EL (cell line): ENCODE measurements around the gene ANKRD20A1.
"Not testable (repeated sequence)": the region's sequence is repeated elsewhere in the genome, so short reads cannot be mapped to it uniquely, and the experiment has no call there.

Experiments
- DNase-seq: peaks from one replicate; pipeline ENCODE4 v3.0.0-alpha.2; 2016

The ANKRD20A1 gene

DNA sequence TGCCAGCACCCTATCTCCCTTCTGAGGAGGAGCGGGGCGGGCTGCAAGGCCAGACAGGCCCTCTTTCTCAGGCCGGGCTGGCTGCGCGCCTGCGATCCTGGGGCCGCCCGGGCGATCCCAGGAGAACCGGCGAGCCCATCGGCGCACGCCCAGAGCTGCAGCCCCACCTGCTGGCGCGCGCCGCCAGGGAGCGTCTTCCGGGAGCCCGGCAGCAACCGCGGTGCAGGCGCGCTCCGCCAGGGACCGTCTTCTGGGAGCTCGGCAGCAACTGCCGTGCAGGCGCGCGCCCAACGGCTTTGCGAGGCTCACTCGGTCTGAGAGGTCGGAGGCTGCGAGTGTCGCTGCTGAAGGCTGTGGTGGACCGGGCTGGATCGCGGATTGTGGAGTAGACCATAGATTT, at the start of gene ANKRD20A1:
Gene ANKRD20A1, plus strand, starts transcription at position 61 of the 400 bp plus-strand sequence. CDS start 496 bp downstream, outside the sequence.
- not testable (repeated sequence) for DNase-seq

DNA sequence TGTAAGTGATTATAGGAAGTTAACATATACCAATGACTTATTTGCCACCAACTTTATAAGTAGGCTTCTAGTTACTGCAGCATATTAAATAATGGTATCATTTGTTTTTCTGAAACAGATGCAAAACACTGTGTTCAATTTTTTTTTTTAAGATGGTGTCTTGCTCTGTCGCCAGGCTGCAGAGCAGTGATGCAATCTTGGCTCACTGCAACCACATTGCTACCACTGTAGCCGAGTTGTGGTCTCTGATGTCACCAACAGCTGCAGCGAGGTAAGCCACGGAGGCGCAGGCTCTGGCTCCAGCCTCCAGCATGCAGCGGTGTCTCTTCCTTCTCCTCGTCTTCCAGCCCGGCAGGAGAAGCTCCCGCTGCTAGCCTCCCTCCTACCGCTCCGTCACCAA, 26.6 kb upstream of the ANKRD20A1 start:
- not testable (repeated sequence) for DNase-seq
